GM23338 (cell line): Measurements from ENCODE around the gene RPL3. TPM values are rescaled to one million over a fixed set of nuclear protein-coding genes. Genes with fewer than 3 reads are reported as not detected.

Source experiments
- ATAC-seq: fragments of 200-7000 bp; cut with Tn5 transposase; 3 replicates; pipeline ENCODE4 v1.9.1; 2020
- DNase-seq: peaks from one replicate; pipeline ENCODE4 v3.0.0-alpha.2; 2015; ENCODE audit warnings: low spot score
- H2AFZ ChIP-seq: fragments of 200-600 bp; sonication (generic); 2 replicates; pipeline ENCODE4 v1.8.0; 2016; ENCODE audit warnings: antibody characterized with exemption, mild to moderate bottlenecking, moderate library complexity
- H3F3A ChIP-seq: fragments of 200-600 bp; sonication (generic); replicated peaks from 2 replicates; pipeline ENCODE4 v1.8.0; 2017; ENCODE audit warnings: antibody characterized with exemption, mixed run types, low read depth
- H3K27ac ChIP-seq: fragments of 200-600 bp; sonication (generic); 2 replicates; pipeline ENCODE4 v1.6.1; 2016; ENCODE audit warnings: low read depth
- H3K27me3 ChIP-seq: fragments of 200-600 bp; sonication (generic); 2 replicates; pipeline ENCODE4 v1.8.0; 2016; ENCODE audit warnings: mild to moderate bottlenecking, mixed run types, moderate library complexity; ENCODE audit not compliant: insufficient read depth
- H3K36me3 ChIP-seq: fragments of 200-600 bp; sonication (generic); 2 replicates; pipeline ENCODE4 v1.8.0; 2016; ENCODE audit warnings: mild to moderate bottlenecking; ENCODE audit not compliant: insufficient read depth
- H3K4me1 ChIP-seq: fragments of 200-600 bp; sonication (generic); 2 replicates; pipeline ENCODE4 v1.8.0; 2016; ENCODE audit warnings: mild to moderate bottlenecking, moderate library complexity; ENCODE audit not compliant: insufficient read depth
- H3K4me2 ChIP-seq: fragments of 200-600 bp; sonication (generic); 2 replicates; pipeline ENCODE4 v1.7.1; 2017; ENCODE audit warnings: mixed run types
- H3K4me3 ChIP-seq: fragments of 200-600 bp; sonication (generic); 2 replicates; pipeline ENCODE4 v1.6.1; 2016; ENCODE audit warnings: mixed run types
- H3K79me2 ChIP-seq: fragments of 200-600 bp; sonication (generic); replicated peaks from 2 replicates; pipeline ENCODE4 v1.8.0; 2017; ENCODE audit warnings: mild to moderate bottlenecking; ENCODE audit not compliant: insufficient read depth
- H3K9me2 ChIP-seq: fragments of 200-600 bp; sonication (generic); 2 replicates; pipeline ENCODE4 v1.8.0; 2017; ENCODE audit not compliant: insufficient read depth
- H4K20me1 ChIP-seq: fragments of 200-600 bp; sonication (generic); replicated peaks from 2 replicates; pipeline ENCODE4 v1.8.0; 2017; ENCODE audit warnings: mild to moderate bottlenecking; ENCODE audit not compliant: insufficient read depth
- H3K27ac Mint-ChIP-seq: 2 replicates; pipeline ENCODE4 v1.8.0; 2020; ENCODE audit warnings: inconsistent platforms, mild to moderate bottlenecking, moderate library complexity, mixed read lengths
- H3K27me3 Mint-ChIP-seq: 3 replicates; pipeline ENCODE4 v1.8.0; 2022; ENCODE audit warnings: low read depth, mild to moderate bottlenecking, moderate library complexity, mixed read lengths, inconsistent platforms; ENCODE audit not compliant: insufficient read depth, poor library complexity
- H3K36me3 Mint-ChIP-seq: 3 replicates; pipeline ENCODE4 v1.8.0; 2021; ENCODE audit warnings: low read depth, mild to moderate bottlenecking, inconsistent platforms, moderate library complexity, mixed read lengths
- H3K4me1 Mint-ChIP-seq: 3 replicates; pipeline ENCODE4 v1.8.0; 2020; ENCODE audit warnings: mild to moderate bottlenecking, inconsistent platforms, mixed read lengths
- H3K4me3 Mint-ChIP-seq: 3 replicates; pipeline ENCODE4 v1.8.0; 2021; ENCODE audit warnings: moderate library complexity, mild to moderate bottlenecking, inconsistent platforms, mixed read lengths
- H3K9me3 Mint-ChIP-seq: 3 replicates; pipeline ENCODE4 v1.8.0; 2020; ENCODE audit warnings: moderate library complexity, mild to moderate bottlenecking, inconsistent platforms, mixed read lengths
- CREB1 ChIP-seq: fragments of 250-450 bp; sonication (Bioruptor Pico); IDR thresholded peaks from 2 replicates; pipeline ENCODE4 v1.5.0; 2020; ENCODE audit warnings: low read depth, mild to moderate bottlenecking, moderate library complexity
- EZH2phosphoT487 ChIP-seq: fragments of 200-600 bp; sonication (generic); IDR thresholded peaks from one replicate; pipeline ENCODE4 v1.8.1; 2018; ENCODE audit warnings: antibody characterized with exemption; ENCODE audit not compliant: unreplicated experiment
- JUNB ChIP-seq: IDR thresholded peaks from one replicate; pipeline ENCODE4 v1.6.1; 2016; ENCODE audit warnings: antibody characterized with exemption; ENCODE audit not compliant: unreplicated experiment
- NANOG ChIP-seq: IDR thresholded peaks from 2 replicates; pipeline ENCODE4 v1.6.1; 2016; ENCODE audit warnings: antibody characterized with exemption, borderline replicate concordance
- POLR2AphosphoS5 ChIP-seq: IDR thresholded peaks from 2 replicates; pipeline ENCODE4 v1.6.1; 2016; ENCODE audit warnings: antibody characterized with exemption, low read depth
- STAT1 ChIP-seq: IDR thresholded peaks from one replicate; pipeline ENCODE4 v1.6.1; 2016; ENCODE audit warnings: antibody characterized with exemption; ENCODE audit not compliant: unreplicated experiment
- ZNF114 ChIP-seq: fragments of 250-450 bp; sonication (Bioruptor Pico); IDR thresholded peaks from 2 replicates; pipeline ENCODE4 v1.5.0; 2020; ENCODE audit warnings: mild to moderate bottlenecking, moderate library complexity
- polyA plus RNA-seq: library from polyadenylated mRNA; unstranded; fragments of >200 nt; fragmentation: Nextera tagmentation; extraction: Ambion mirVana; gene quantifications from 2 replicates; pipeline ENCODE4 v1.2.1, GENCODE V29; 2016
- total RNA-seq: library from RNA; depleted of rRNA; stranded (reverse); fragments of >200 nt; shearing (Covaris generic); gene quantifications from 2 replicates; pipeline ENCODE4 v1.2.3, GENCODE V29; 2014
- TF ChIP-seq, protein P1 (sequence below): IDR thresholded peaks from 2 replicates; pipeline ENCODE4 v1.6.1; 2016; ENCODE audit warnings: antibody characterized with exemption
- TF ChIP-seq, protein P2 (sequence below): fragments of 250-450 bp; sonication (Bioruptor Pico); IDR thresholded peaks from 2 replicates; pipeline ENCODE4 v1.5.0; 2020; ENCODE audit warnings: mild to moderate bottlenecking, moderate library complexity
- TF ChIP-seq, protein P3 (sequence below), 2 experiments: fragments of 200-600 bp in 1 of 2; sonication (generic) in 1 of 2; conservative IDR thresholded peaks; 2 replicates each; pipeline versions ENCODE4 v1.5.1 to v1.6.1; 2016 to 2017; ENCODE audit warnings: antibody characterized with exemption in 2 of 2, low read depth in 2 of 2, mild to moderate bottlenecking in 2 of 2, moderate library complexity in 1 of 2

The RPL3 gene
- total and polyA plus RNA-seq, 2 experiments from 2014 or later, result 1,983 to 3,244 TPM

DNA sequence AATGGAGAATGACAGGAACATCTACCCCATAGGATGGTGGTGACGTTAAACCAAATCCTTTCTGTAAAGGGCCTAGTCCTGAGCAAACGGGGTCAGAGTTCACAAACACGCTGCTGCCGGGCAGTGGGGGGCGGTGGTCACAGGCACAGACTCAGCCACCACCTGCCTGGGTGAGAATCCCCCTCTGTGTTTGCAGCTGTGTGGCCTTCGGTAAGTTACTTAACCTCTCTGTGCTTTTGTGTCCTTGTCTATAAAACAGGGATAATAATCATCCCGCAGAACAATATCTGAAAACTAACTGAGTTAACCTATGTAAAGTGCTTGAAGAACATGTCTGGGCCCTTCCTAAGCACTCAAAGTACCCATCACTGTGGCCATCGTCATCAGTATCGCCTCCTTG is 48.6 kb downstream of the RPL3 start:
- H3K27me3 ChIP-seq, result no peaks in the 10 kb centered on the region
- H3K9me3 Mint-ChIP-seq, result no peaks in the 10 kb centered on the region; the same call in 2 of the 3 replicates
- TF ChIP-seq NANOG (no peak), ZNF114 (CRISPR knock-in tag) (no peak), EZH2phosphoT487 (no peak), STAT1 (no peak), POLR2AphosphoS5 (no peak), CREB1 (no peak), JUNB (no peak)
- TF ChIP-seq, protein P1, sequence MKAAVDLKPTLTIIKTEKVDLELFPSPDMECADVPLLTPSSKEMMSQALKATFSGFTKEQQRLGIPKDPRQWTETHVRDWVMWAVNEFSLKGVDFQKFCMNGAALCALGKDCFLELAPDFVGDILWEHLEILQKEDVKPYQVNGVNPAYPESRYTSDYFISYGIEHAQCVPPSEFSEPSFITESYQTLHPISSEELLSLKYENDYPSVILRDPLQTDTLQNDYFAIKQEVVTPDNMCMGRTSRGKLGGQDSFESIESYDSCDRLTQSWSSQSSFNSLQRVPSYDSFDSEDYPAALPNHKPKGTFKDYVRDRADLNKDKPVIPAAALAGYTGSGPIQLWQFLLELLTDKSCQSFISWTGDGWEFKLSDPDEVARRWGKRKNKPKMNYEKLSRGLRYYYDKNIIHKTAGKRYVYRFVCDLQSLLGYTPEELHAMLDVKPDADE, result no peak
- TF ChIP-seq, protein P2, sequence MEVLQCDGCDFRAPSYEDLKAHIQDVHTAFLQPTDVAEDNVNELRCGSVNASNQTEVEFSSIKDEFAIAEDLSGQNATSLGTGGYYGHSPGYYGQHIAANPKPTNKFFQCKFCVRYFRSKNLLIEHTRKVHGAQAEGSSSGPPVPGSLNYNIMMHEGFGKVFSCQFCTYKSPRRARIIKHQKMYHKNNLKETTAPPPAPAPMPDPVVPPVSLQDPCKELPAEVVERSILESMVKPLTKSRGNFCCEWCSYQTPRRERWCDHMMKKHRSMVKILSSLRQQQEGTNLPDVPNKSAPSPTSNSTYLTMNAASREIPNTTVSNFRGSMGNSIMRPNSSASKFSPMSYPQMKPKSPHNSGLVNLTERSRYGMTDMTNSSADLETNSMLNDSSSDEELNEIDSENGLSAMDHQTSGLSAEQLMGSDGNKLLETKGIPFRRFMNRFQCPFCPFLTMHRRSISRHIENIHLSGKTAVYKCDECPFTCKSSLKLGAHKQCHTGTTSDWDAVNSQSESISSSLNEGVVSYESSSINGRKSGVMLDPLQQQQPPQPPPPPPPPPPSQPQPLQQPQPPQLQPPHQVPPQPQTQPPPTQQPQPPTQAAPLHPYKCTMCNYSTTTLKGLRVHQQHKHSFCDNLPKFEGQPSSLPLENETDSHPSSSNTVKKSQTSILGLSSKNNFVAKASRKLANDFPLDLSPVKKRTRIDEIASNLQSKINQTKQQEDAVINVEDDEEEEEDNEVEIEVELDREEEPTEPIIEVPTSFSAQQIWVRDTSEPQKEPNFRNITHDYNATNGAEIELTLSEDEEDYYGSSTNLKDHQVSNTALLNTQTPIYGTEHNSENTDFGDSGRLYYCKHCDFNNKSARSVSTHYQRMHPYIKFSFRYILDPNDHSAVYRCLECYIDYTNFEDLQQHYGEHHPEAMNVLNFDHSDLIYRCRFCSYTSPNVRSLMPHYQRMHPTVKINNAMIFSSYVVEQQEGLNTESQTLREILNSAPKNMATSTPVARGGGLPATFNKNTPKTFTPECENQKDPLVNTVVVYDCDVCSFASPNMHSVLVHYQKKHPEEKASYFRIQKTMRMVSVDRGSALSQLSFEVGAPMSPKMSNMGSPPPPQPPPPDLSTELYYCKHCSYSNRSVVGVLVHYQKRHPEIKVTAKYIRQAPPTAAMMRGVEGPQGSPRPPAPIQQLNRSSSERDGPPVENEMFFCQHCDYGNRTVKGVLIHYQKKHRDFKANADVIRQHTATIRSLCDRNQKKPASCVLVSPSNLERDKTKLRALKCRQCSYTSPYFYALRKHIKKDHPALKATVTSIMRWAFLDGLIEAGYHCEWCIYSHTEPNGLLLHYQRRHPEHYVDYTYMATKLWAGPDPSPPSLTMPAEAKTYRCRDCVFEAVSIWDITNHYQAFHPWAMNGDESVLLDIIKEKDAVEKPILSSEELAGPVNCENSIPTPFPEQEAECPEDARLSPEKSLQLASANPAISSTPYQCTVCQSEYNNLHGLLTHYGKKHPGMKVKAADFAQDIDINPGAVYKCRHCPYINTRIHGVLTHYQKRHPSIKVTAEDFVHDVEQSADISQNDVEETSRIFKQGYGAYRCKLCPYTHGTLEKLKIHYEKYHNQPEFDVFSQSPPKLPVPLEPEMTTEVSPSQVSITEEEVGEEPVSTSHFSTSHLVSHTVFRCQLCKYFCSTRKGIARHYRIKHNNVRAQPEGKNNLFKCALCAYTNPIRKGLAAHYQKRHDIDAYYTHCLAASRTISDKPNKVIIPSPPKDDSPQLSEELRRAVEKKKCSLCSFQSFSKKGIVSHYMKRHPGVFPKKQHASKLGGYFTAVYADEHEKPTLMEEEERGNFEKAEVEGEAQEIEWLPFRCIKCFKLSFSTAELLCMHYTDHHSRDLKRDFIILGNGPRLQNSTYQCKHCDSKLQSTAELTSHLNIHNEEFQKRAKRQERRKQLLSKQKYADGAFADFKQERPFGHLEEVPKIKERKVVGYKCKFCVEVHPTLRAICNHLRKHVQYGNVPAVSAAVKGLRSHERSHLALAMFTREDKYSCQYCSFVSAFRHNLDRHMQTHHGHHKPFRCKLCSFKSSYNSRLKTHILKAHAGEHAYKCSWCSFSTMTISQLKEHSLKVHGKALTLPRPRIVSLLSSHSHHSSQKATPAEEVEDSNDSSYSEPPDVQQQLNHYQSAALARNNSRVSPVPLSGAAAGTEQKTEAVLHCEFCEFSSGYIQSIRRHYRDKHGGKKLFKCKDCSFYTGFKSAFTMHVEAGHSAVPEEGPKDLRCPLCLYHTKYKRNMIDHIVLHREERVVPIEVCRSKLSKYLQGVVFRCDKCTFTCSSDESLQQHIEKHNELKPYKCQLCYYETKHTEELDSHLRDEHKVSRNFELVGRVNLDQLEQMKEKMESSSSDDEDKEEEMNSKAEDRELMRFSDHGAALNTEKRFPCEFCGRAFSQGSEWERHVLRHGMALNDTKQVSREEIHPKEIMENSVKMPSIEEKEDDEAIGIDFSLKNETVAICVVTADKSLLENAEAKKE, result no peak
- TF ChIP-seq, protein P3, sequence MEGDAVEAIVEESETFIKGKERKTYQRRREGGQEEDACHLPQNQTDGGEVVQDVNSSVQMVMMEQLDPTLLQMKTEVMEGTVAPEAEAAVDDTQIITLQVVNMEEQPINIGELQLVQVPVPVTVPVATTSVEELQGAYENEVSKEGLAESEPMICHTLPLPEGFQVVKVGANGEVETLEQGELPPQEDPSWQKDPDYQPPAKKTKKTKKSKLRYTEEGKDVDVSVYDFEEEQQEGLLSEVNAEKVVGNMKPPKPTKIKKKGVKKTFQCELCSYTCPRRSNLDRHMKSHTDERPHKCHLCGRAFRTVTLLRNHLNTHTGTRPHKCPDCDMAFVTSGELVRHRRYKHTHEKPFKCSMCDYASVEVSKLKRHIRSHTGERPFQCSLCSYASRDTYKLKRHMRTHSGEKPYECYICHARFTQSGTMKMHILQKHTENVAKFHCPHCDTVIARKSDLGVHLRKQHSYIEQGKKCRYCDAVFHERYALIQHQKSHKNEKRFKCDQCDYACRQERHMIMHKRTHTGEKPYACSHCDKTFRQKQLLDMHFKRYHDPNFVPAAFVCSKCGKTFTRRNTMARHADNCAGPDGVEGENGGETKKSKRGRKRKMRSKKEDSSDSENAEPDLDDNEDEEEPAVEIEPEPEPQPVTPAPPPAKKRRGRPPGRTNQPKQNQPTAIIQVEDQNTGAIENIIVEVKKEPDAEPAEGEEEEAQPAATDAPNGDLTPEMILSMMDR (conservative IDR thresholded peaks at IDR 0.05; ENCODE audit: low read depth in 2 of 2), result no peak
- H3K79me2 ChIP-seq, result no peaks in the 10 kb centered on the region
- DNase-seq (no peak), ATAC-seq (no peak)
- no peak overlapping the region for H2AFZ ChIP-seq
- H3K4me1 ChIP-seq, result no peaks in the 10 kb centered on the region
- no peaks in the 10 kb centered on the region for H3K36me3 Mint-ChIP-seq
- no peak overlapping the region for H3K4me2 ChIP-seq
- no peak overlapping the region for H3K27ac ChIP-seq
- H3K27me3 Mint-ChIP-seq, result peaks cover 13% of the 10 kb centered on the region
- no peaks in the 10 kb centered on the region for H3K36me3 ChIP-seq
- H3K4me3 Mint-ChIP-seq, result no peak overlapping the region
- H3K4me1 Mint-ChIP-seq, result peaks cover 5% of the 10 kb centered on the region; the same call in 1 of the 3 replicates
- no peaks in the 10 kb centered on the region for H4K20me1 ChIP-seq
- H3K4me3 ChIP-seq, result no peak overlapping the region
- H3K9me2 ChIP-seq, result no peaks in the 10 kb centered on the region
- H3F3A ChIP-seq, result no peaks in the 10 kb centered on the region
- H3K27ac Mint-ChIP-seq, result no peak overlapping the region
